OCI-LY1 (cell line): ENCODE measurements around the gene APBA1.

Experiments
- H2AFZ ChIP-seq: fragments of 200-600 bp; sonication (generic), shearing (Covaris generic); 2 replicates; pipeline ENCODE4 v1.6.0; 2014; ENCODE audit warnings: antibody characterized with exemption, mild to moderate bottlenecking, low read length
- H3F3A ChIP-seq: fragments of 200-600 bp; sonication (generic), shearing (Covaris generic); 2 replicates; pipeline ENCODE4 v1.6.0; 2014; ENCODE audit warnings: mild to moderate bottlenecking, antibody characterized with exemption, low read length, moderate library complexity; ENCODE audit not compliant: insufficient read depth
- H3K27ac ChIP-seq: fragments of 200-600 bp; sonication (generic); 2 replicates; pipeline ENCODE4 v1.5.1; 2014; ENCODE audit warnings: low read length, mixed run types, mild to moderate bottlenecking, low read depth; ENCODE audit not compliant: poor library complexity, severe bottlenecking
- H3K27me3 ChIP-seq: fragments of 200-600 bp; sonication (generic); 2 replicates; pipeline ENCODE4 v1.6.0; 2014; ENCODE audit warnings: antibody characterized with exemption, mild to moderate bottlenecking, low read length, moderate library complexity; ENCODE audit not compliant: insufficient read depth
- H3K36me3 ChIP-seq: fragments of 200-600 bp; sonication (generic); 2 replicates; pipeline ENCODE4 v1.6.1; 2014; ENCODE audit warnings: mild to moderate bottlenecking, antibody characterized with exemption, low read length, moderate library complexity, mixed read lengths; ENCODE audit not compliant: insufficient read depth
- H3K4me1 ChIP-seq: fragments of 200-600 bp; sonication (generic); 2 replicates; pipeline ENCODE4 v1.5.1; 2014; ENCODE audit warnings: mild to moderate bottlenecking, low read length, moderate library complexity; ENCODE audit not compliant: insufficient read depth, severe bottlenecking
- H3K4me2 ChIP-seq: fragments of 200-600 bp; sonication (generic), shearing (Covaris generic); 2 replicates; pipeline ENCODE4 v1.6.1; 2014; ENCODE audit warnings: low read length
- H3K4me3 ChIP-seq: fragments of 200-600 bp; sonication (generic); 2 replicates; pipeline ENCODE4 v1.5.1; 2014; ENCODE audit warnings: low read length, low read depth, mild to moderate bottlenecking, mixed read lengths; ENCODE audit not compliant: poor library complexity, severe bottlenecking
- H3K79me2 ChIP-seq: fragments of 200-600 bp; shearing (Covaris generic); 2 replicates; pipeline ENCODE4 v1.6.1; 2016; ENCODE audit warnings: mixed run types, low read length, mixed read lengths; ENCODE audit not compliant: insufficient read depth
- H3K9ac ChIP-seq: fragments of 200-600 bp; sonication (generic), shearing (Covaris generic); 2 replicates; pipeline ENCODE4 v1.6.1; 2014; ENCODE audit warnings: mild to moderate bottlenecking, low read length, mixed read lengths
- H3K9me2 ChIP-seq: fragments of 200-600 bp; sonication (generic), shearing (Covaris generic); 2 replicates; pipeline ENCODE4 v1.6.1; 2014; ENCODE audit warnings: low read depth, mild to moderate bottlenecking, low read length, mixed read lengths
- H3K9me3 ChIP-seq: fragments of 200-600 bp; shearing (Covaris generic); 2 replicates; pipeline ENCODE4 v1.6.1; 2014; ENCODE audit warnings: low read length, mixed read lengths
- H4K20me1 ChIP-seq: fragments of 200-600 bp; sonication (generic), shearing (Covaris generic); 2 replicates; pipeline ENCODE4 v1.6.0; 2016; ENCODE audit warnings: mild to moderate bottlenecking, low read length; ENCODE audit not compliant: insufficient read depth
- EZH2 ChIP-seq: fragments of 200-600 bp; sonication (generic), shearing (Covaris generic); IDR thresholded peaks from 2 replicates; pipeline ENCODE4 v1.8.0; 2017; ENCODE audit warnings: borderline replicate concordance, mixed run types, mild to moderate bottlenecking, antibody characterized with exemption, low read length, moderate library complexity, mixed read lengths
- TF ChIP-seq, protein P1 (sequence below): fragments of 200-600 bp; sonication (generic), shearing (Covaris generic); IDR thresholded peaks from 2 replicates; pipeline ENCODE4 v1.5.1; 2017; ENCODE audit warnings: mild to moderate bottlenecking, antibody characterized with exemption, low read length, moderate library complexity, mixed read lengths

Gene APBA1

DNA sequence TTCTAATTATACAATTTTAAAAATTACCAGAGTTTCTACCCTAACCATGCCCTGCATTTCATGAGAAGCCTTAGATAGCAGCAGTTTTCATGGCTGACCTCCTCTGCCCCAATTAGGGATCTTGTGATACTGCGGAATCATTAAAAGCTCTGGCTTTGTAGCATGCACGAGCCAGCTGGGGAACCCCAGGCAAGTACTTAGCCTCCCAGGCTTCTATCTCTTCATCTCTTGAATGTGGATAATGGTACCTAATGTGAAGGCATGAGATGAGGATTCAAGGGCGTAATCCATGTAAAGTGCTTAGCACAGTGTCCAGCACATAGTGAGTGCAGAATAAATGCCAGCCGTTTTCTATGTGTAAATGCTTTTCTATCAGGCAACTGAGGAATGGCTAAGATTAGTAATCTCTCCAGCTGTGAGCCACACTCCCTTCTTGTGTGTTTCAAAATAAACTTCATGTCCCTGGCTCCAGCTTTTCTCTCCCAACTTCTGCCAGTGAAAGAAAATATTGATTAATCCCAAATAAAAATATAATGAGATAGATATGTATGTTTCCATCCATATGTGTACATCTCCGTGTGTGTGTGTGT lies 88.4 kb downstream of the APBA1 start:
- H2AFZ ChIP-seq = no peak overlapping the region
- H4K20me1 ChIP-seq = no peaks in the 10 kb centered on the region
- no peaks in the 10 kb centered on the region for H3K4me1 ChIP-seq
- no peak overlapping the region for H3K4me2 ChIP-seq
- H3K9me2 ChIP-seq = no peaks in the 10 kb centered on the region
- no peaks in the 10 kb centered on the region for H3K9me3 ChIP-seq
- H3K27ac ChIP-seq = no peak overlapping the region
- TF ChIP-seq, protein P1, sequence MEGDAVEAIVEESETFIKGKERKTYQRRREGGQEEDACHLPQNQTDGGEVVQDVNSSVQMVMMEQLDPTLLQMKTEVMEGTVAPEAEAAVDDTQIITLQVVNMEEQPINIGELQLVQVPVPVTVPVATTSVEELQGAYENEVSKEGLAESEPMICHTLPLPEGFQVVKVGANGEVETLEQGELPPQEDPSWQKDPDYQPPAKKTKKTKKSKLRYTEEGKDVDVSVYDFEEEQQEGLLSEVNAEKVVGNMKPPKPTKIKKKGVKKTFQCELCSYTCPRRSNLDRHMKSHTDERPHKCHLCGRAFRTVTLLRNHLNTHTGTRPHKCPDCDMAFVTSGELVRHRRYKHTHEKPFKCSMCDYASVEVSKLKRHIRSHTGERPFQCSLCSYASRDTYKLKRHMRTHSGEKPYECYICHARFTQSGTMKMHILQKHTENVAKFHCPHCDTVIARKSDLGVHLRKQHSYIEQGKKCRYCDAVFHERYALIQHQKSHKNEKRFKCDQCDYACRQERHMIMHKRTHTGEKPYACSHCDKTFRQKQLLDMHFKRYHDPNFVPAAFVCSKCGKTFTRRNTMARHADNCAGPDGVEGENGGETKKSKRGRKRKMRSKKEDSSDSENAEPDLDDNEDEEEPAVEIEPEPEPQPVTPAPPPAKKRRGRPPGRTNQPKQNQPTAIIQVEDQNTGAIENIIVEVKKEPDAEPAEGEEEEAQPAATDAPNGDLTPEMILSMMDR = no peak
- TF ChIP-seq EZH2 = no peak
- H3F3A ChIP-seq = no peaks in the 10 kb centered on the region
- H3K4me3 ChIP-seq = no peak overlapping the region
- H3K79me2 ChIP-seq = no peaks in the 10 kb centered on the region
- no peaks in the 10 kb centered on the region; the same call in 1 of the 2 replicates for H3K27me3 ChIP-seq
- H3K36me3 ChIP-seq = no peaks in the 10 kb centered on the region
- H3K9ac ChIP-seq = no peak overlapping the region

DNA sequence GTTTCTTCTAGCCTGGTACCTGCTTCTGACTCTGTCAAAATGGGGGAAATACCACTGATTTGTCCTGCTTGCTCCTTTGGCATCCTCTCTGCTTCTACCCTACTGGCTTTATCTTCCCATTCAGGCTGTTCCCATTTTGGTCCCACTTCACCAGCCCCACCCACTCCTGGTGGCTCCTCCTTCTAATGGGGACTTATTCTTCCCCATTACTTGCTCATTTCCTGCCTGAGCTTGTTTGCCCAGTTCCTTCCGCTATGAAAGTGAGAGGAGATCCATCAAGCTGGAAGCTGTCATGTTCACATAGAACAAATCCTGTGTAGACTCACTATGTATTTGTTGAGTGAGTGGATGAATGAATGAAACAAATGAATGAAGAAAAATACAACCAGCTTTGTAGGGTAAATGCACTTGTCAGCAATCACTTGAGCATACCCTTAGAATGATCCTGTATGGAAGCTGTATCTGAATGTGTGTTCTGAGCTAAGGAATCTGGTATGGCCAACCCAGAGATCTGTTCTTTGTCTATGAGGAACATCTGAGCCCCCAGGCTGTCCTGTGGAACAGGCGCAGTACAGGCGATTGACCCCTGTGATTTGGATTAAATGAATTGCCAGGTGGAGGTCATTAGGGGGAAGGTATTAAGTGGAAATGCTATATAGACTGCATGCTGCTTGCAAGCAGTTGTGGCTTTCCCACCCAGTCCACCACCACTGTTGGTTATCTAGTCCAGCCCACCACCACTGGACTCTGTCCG lies 89.5 kb downstream of the APBA1 start:
- Histone ChIP-seq H3K9me3 (no peaks in the 10 kb centered on the region), H3K4me2 (no peak overlapping the region), H3K36me3 (no peaks in the 10 kb centered on the region), H3K27me3 (no peaks in the 10 kb centered on the region), H3K4me1 (no peaks in the 10 kb centered on the region), H3K27ac (no peak overlapping the region), H3K9me2 (no peaks in the 10 kb centered on the region), H3F3A (no peaks in the 10 kb centered on the region), H2AFZ (no peak overlapping the region), H4K20me1 (no peaks in the 10 kb centered on the region), H3K4me3 (no peak overlapping the region), H3K9ac (no peak overlapping the region), H3K79me2 (no peaks in the 10 kb centered on the region)
- TF ChIP-seq EZH2 = no peak
- TF ChIP-seq, protein P1 = no peak

DNA sequence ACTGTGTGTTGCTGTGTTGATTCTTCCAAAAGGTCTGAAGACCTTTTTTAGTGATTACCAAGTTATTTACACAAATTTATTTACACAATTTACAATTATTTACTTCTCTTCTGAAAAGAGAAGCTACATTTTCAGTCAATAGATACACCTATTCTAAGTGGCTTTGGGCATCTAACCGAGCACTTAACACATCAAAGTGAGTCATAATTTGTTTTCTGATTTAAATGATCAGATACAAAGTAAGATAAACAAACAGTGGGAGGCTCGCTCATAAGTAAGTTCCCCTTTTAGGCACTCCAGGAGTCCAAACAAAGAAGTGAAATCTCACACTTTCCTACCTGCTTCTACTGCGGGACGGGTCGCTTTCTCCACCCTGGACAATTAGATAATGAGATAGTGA lies 90.2 kb downstream of the APBA1 start:
- H3K9ac ChIP-seq = no peak overlapping the region
- H3K4me3 ChIP-seq = no peak overlapping the region
- H3F3A ChIP-seq = no peaks in the 10 kb centered on the region
- no peak overlapping the region for H3K4me2 ChIP-seq
- no peak overlapping the region for H2AFZ ChIP-seq
- no peaks in the 10 kb centered on the region for H3K9me2 ChIP-seq
- H3K9me3 ChIP-seq = no peaks in the 10 kb centered on the region
- no peaks in the 10 kb centered on the region for H3K36me3 ChIP-seq
- no peaks in the 10 kb centered on the region for H3K4me1 ChIP-seq
- TF ChIP-seq EZH2 = no peak
- TF ChIP-seq, protein P1 = no peak
- H3K27me3 ChIP-seq = no peaks in the 10 kb centered on the region
- H4K20me1 ChIP-seq = no peaks in the 10 kb centered on the region
- no peaks in the 10 kb centered on the region for H3K79me2 ChIP-seq
- H3K27ac ChIP-seq = no peak overlapping the region
